Activated CD4-positive, alpha-beta T cell treated with anti-CD3 and anti-CD28 coated beads, Interleukin-2, Interleukin-4, amounts not matched to agents 100 ng/mL and 50 ng/mL, durations not matched to agents 16 hours and 8 hours (primary cell): Measurements from ENCODE around the gene ZCCHC24.
A peak's percentile ranks its signal among the peaks of the same experiment; 100 is the strongest.

ENCODE experiments used
- DNase-seq: peaks from one replicate; pipeline ENCODE4 v3.0.0-alpha.2; 2020; ENCODE audit warnings: low spot score

The ZCCHC24 gene

DNA sequence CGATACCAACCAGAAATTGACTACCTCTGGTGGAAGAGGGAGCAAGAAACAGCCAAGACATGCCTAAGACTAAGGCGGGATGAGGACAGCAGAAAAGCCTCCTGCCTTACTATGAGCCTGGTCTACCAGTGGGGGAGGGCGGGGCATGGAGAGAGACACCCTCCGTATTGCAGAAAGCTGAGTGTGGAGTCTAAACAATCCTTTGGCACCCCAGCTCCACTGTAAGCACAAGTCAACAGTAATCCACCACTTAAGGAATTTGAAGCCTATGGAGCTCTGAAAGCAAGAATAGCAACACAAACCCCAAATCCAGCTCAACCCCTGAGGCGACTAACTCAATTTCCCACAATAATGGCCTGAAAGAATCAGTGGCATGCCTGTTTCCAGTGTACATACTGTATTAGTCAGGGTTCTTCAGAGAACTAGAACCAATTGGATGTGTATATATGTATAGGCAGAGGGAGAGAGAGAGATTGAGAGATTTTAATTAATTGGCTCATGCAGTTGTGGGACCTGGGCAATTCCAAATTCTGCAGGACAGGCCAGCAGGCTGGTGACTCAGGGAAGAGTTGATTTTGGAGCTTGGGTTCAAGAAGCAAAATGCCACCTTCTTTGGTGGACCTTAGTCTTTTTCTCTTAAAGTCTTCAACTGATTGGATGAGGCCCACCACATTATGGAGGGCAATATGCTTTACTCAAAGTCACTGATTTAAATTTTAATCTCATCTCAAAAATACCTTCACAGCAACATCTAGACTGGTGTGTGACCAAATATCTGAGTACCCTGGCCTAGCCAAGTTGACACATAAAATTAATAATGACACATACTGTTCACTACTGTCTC is 84.7 kb downstream of the ZCCHC24 start:
- no peak for DNase-seq

DNA sequence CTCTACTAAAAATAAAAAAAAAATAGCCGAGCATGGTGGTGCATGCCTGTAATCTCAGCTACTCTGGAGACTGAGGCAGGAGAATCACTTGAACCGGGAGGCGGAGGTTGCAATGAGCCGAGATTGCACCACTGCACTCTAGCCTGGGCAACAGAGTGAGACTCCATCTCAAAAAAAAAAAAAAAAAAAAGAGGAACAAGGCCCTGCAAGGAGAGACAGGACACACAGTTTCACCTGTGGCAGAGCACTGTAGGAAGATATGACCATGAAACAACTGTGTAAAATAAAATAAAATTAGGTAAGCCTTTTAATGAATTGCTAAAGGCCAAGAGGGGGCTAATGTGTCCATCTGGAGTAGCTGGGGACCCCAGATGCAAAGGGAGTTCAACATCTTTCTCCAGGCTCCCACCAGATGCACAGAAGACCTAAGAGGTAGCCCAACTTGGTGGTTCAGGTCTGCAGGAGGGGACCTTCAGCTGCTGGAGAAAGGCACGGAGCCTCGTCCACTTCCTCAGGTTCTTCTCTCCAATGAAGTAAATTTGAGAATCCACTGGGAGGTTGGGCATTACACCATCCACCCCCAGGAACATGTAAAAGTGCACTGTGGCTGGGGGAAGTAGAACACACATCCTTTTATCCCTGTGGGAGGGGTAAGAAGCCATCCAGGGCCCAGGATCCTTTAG is 85.5 kb downstream of the ZCCHC24 start:
- DNase-seq = no peak

DNA sequence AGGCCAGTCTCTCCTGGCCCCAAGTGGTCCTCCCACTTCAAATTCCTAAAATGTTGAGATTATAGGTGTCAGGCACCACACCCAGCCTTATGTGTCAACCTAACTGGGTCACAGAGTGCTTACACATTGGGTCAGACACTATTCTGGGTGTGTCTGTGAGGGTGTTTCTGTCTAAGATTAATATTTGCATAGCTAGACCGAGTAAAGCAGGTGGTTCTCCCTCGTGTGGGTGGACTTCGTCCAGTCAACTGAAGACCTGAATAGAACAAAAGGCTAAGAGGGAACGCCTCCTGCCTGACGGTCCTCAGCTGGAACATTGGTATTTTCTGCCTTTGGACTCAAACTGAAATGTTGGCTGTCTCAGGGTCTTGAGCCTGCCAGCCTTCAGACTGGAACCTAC is 86.6 kb downstream of the ZCCHC24 start:
- no peak for DNase-seq

DNA sequence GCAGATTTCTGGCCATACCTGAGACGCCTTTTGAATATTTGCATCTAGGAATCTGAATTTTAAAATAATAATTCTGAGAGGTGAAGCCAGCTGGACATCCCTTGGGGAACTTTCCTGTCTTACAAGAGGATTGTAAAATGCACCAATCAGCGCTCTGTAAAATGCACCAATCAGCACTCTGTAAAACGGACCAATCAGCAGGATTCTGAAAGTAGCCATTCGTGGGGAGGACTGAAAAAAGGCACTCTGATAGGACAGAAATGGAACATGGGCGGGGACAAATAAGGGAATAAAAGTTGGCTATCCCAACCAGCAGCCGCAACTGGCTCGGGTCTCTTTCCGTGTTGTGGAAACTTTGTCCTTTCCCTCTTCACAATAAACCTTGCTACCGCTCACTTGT is 88.2 kb downstream of the ZCCHC24 start:
- DNase-seq = no peak

GRCh38 chr10:79356104-79356503 is 89.3 kb downstream of the ZCCHC24 start:
- no peak for DNase-seq

DNA sequence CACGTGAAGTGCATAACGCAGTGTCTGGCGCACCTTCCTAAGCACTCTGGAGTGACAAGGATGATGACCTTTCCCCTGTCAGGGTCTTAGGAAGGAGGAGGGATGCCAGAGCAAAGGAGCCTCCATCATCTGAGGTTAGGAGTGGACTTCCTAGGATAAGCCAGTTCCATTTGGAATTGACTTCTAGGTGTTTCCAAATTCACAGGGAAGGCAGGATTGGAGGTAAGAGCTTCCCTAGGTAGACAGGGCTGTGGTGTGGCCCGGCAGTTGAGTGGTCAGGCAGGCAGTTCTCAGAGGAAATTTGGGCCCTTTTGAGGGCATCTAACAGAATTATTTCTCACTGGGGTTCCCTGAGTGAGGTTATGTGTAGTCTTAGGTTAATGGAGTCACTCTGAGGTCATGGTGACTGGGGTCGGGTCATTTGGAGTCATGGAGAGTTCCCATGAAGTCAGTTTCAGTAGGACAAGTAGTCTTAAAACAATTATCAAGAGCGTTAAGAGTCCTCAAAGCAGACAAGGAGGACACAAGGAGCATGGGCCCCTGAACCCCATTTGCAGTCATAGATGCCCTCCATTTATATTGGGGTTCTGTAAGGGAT is 89.9 kb downstream of the ZCCHC24 start:
- no peak for DNase-seq

GRCh38 chr10:79354615-79355014 is 90.8 kb downstream of the ZCCHC24 start:
- no peak for DNase-seq

DNA sequence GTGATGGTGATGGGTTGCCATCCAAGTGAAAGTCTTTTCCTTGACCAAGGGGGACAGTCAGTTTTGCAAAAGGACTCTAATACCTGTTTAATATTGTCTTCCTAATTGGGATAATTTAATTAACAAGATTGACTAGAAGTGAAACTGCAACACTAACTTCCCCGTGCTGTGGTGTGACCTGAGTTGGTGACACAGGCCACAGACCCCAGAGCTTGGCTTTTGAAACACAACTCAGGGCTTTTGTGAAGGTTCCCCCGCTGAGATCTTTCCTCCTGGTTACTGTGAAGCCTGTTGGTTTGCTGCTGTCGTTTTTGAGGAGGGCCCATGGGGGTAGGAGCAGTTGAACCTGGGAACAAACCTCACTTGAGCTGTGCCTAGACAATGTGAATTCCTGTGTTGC is 91.3 kb downstream of the ZCCHC24 start:
- DNase-seq = no peak

- no peak for DNase-seq
These were observed 91.7 kb downstream of the ZCCHC24 start for GRCh38 chr10:79353726-79354125.

DNA sequence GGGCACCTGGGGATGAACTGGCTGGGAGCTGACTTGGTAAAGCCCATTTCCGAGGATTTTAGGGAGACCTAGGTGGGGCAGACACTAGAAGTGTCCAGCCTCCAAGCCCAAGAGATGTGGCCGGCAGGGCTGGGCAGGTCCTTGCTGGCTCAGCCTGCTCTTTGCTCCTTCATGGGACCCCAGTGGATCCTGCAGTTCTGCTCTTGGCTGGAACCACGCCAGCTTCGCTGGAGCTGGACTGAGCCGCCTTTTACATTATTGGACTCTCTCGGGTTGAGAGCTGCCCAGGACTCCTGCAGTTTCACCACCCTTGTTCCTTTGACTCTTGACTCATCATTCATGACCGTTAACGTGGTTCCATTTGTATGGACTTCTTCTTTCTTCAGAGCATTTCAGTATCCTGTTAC is 92.4 kb downstream of the ZCCHC24 start:
- no peak for DNase-seq

- no peak for DNase-seq
These were observed 93.2 kb downstream of the ZCCHC24 start for GRCh38 chr10:79352035-79352877.

DNA sequence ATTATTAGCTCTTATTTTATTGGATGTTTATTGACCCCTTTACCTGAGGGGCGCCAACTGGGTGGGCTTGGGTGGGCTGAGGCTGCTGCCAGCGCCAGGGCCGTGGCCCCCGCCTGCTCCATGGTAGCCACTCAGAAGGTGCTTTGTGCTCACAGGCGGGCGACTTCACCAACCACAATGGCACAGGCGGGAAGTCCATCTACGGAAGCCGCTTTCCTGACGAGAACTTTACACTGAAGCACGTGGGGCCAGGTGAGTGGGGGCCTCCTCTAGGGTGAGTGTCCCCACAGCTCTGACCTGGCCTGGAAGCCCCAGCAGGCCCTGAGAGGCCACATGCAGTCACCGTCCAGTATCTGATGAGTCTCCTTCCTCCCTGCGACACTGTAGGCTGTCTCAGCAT is 94.1 kb downstream of the ZCCHC24 start:
- no peak for DNase-seq

DNA sequence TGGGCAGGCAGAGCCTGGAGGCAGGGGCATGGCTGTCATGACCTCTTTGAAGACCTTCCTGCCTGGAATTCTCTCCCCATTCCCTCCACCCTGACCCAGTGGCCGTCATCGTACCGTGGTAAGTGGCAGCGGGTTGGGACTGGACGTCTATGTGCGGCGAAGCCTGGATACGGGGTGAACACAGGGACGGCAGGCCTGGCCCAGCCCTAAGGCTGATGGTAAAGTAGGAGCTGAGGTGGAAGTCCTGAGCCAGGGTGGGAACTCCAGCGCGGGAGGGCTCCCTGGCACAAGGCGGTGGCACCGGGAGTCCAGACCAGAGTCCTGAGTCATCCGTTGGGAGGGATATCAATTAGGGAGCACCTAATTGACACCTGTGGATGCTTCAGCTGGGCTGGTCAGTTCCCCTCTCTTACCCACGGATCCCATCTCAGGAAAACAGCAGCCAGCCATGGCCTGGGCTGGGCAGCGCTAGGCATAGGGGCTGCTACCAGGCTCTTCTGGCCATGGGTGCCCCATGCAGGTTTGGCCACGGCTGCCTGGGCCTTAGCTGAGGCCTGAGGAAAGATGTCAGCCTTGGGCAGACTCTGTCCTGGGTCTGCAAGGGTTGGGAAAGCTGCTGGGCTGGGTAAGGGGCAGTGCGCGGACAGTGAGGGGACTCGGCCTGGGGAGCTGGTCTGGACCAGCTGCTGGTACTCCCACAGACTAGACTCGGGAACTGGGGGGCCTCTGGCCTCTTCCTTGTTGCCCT is 94.8 kb downstream of the ZCCHC24 start:
- DNase-seq = no peak

GRCh38 chr10:79349766-79350406 is 95.5 kb downstream of the ZCCHC24 start:
- DNase-seq = no peak

- no peak for DNase-seq
These were observed 96.3 kb downstream of the ZCCHC24 start for GRCh38 chr10:79349072-79349491.

GRCh38 chr10:79348640-79348988 is 96.8 kb downstream of the ZCCHC24 start:
- DNase-seq = no peak

- peak; percentile 84 for DNase-seq
These were observed 97.4 kb downstream of the ZCCHC24 start for GRCh38 chr10:79347894-79348639.

GRCh38 chr10:79347226-79347893 is 98.1 kb downstream of the ZCCHC24 start, which contains the start of gene PPIF:
Gene PPIF (plus strand): TSS chr10:79347469. CDS start chr10:79347549, 80 bp downstream.
- peak; percentile 96 for DNase-seq

DNA sequence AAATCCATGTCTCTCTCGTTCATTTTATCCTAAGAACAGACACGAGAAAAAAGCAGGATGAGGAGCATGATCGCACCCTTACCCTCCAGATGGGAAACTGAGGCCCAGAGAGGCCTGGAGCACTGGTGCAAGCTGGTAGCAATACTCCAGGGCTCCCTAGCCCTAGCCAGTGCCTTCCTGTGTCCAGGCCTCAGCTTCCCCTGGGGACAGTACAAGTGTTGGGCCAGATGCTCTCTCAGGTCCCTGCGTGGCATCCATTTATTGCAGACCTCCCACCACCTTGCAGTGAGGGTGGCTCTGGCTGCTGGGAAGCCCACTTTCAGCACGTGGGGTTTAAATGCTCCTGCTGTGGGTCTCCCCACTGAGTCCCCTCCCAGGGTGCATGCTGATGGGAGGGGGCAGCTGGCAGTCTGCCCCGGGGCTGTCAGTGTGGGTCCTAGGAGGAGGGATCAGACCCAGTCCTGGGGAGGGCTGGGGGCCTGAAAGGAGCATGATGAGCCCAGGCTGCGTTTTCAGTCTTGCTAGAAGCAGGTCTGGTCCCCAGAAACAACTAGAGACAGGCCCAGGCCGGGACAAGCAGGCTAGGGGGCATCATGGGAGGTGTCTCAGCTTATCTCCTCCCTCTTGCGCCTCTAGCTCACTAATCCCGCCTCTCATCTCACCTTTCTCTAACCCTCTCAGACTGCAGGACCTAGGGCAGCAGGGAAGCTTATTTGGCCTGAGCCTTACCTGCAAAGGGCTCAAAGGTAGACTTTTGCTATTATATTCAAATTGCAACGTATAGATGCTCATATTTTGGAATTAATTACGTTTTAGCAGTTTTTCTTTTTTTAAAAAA is 98.8 kb downstream of the ZCCHC24 start:
- DNase-seq = no peak
